Measurements from ENCODE around the gene GAS7. TPM values are rescaled to one million over a fixed set of nuclear protein-coding genes. Genes with fewer than 3 reads are reported as not detected.
A peak's percentile ranks its signal among the peaks of the same experiment; 100 is the strongest.

Gene GAS7
- total RNA-seq, 2 donors from 2014 or later: 8.0 to 20.1 TPM

DNA sequence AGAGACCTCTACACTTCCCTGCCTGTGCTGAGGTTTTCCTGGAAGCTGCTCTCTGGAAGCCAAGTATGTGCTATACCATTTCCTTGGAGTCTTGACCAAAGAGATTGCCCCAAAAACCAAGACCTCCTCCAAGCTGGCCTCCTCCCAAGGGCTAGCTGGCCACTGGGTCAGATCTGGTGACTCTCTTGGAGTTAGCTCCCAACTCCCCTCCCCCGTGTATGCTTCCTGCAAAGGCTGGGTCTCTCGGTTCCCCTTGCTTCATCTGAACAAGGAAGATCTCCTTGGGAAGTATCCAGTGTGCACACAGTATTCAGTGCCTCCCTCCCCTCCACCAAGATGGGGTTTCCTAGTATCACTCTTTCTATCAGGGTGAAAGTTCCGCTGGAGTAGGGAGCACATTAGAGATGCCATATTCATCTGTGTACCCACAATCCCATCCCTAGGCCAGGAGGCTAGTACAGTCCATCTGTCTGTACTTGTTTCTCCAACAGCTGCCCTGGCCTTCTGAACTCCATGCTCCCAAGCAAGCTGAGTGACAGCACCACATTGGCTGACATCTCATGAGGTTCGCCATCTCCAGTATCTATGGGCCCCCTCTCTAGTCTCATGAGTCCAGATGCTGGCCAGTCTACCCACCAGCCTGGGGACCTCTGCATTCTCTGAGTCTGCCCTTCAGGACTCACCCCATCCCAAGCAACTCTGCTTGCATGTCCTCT lies 3.2 kb downstream of the GAS7 start:
- DNase-seq (no peak), ATAC-seq (no peak)

DNA sequence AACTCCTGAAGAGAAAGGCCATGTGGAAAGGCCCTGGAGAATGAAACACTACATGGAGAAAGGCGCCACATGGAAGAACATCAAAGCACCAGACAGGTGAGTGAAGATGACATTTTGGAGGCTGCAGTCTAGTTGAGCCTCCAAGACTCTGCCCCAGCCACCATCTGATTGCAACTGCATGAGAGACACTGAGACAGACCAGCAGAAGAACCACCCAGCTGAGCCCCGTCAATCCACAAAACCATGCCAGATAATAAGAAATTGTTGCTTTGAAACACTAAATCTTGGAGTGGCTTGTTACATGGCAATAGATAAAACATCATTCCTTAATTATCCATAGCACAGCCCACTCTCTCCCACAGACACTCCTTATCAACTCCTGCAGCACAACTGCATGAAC lies 4.8 kb downstream of the GAS7 start:
- intact Hi-C loops (cut with DNase I): no loop called here
- no peak for TF ChIP-seq POLR2A (IDR thresholded peaks at IDR 0.05)
- TF ChIP-seq, protein P1, sequence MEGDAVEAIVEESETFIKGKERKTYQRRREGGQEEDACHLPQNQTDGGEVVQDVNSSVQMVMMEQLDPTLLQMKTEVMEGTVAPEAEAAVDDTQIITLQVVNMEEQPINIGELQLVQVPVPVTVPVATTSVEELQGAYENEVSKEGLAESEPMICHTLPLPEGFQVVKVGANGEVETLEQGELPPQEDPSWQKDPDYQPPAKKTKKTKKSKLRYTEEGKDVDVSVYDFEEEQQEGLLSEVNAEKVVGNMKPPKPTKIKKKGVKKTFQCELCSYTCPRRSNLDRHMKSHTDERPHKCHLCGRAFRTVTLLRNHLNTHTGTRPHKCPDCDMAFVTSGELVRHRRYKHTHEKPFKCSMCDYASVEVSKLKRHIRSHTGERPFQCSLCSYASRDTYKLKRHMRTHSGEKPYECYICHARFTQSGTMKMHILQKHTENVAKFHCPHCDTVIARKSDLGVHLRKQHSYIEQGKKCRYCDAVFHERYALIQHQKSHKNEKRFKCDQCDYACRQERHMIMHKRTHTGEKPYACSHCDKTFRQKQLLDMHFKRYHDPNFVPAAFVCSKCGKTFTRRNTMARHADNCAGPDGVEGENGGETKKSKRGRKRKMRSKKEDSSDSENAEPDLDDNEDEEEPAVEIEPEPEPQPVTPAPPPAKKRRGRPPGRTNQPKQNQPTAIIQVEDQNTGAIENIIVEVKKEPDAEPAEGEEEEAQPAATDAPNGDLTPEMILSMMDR (IDR thresholded peaks at IDR 0.05): no peak
- Histone ChIP-seq H3K27ac (no peak overlapping the region), H3K27me3 (peaks cover 0 to 4% of the 10 kb centered on the region in 2 donors), H3K4me3 (no peak overlapping the region), H3K9me3 (no peaks in the 10 kb centered on the region), H3K4me1 (peaks cover 9% of the 10 kb centered on the region), H3K36me3 (replicated peaks in 1 of 2; ENCODE audit: insufficient read depth in 1 of 2, low read depth in 2 of 2) (no peaks in the 10 kb centered on the region)
- 94 to 100% methylated on average over 2 of the region's 2 CpGs for WGBS, 2 donors
- DNase-seq (no peak), ATAC-seq (no peak)

More for the DNA sequence above, 3.2 kb downstream of the GAS7 start:
- Histone ChIP-seq H3K27ac (no peak overlapping the region), H3K9me3 (no peaks in the 10 kb centered on the region), H3K36me3 (replicated peaks in 1 of 2; ENCODE audit: insufficient read depth in 1 of 2, low read depth in 2 of 2) (no peaks in the 10 kb centered on the region), H3K4me3 (no peak overlapping the region), H3K4me1 (peaks cover 14% of the 10 kb centered on the region), H3K27me3 (peaks cover 0 to 8% of the 10 kb centered on the region in 2 donors)
- TF ChIP-seq, protein P1 (IDR thresholded peaks at IDR 0.05): no peak
- TF ChIP-seq POLR2A (IDR thresholded peaks at IDR 0.05): no peak
- intact Hi-C loops (cut with DNase I): no loop called here
- WGBS, 2 donors: 74 to 77% methylated on average over 4 of the region's 4 CpGs

DNA sequence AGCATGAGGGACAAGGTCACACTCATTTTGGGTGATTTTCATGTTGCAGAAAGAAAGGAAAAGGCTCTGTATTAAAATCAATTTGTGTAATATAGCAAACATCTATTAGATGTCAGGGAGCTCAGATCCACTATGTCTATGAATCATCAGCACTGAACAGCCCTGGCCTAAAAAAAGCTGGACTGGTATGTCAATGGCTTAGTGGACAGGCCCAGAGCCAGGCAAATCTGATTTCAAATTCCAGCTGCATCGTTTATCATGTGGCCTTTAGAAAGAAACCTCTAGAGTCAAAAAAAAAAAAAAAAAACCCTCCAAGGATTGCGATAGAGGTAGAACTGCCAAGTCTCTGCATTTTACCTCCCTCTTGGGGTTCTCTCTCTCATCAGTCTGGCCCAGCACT lies 5.4 kb downstream of the GAS7 start:
- ATAC-seq (peak; percentile 15), DNase-seq (peak in 1 of 4 donors; percentile 28)
- H3K4me1 ChIP-seq: peaks cover 4% of the 10 kb centered on the region
- no peaks in the 10 kb centered on the region for H3K36me3 ChIP-seq (replicated peaks in 1 of 2; ENCODE audit: insufficient read depth in 1 of 2, low read depth in 2 of 2)
- H3K4me3 ChIP-seq: no peak overlapping the region
- H3K9me3 ChIP-seq: no peaks in the 10 kb centered on the region
- peaks cover 0 to 4% of the 10 kb centered on the region in 2 donors for H3K27me3 ChIP-seq
- no peak overlapping the region for H3K27ac ChIP-seq
- intact Hi-C loops (cut with DNase I): no loop called here
- TF ChIP-seq, protein P1 (IDR thresholded peaks at IDR 0.05): no peak
- TF ChIP-seq POLR2A (IDR thresholded peaks at IDR 0.05): no peak
- 55 to 60% methylated on average over 2 of the region's 2 CpGs for WGBS, 2 donors

DNA sequence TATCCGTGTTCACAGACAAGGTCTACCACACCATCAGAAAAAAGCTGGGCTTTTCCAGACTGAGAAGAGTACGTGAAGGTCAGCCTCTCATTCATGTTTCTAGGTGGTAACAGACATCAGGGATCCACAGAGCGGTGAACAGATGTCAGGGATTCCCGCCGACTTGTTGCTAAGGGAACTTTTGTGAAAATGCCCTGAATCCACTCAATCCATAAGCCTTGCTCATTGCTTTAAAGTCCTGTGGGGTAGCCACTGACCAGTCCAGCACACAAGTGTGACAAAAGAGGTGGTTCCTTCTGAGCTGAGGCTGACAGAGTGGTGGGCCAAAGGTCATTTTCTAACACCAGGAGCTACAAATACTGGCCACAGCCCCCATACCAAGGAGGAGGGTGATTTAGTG lies 5.9 kb downstream of the GAS7 start:
- Histone ChIP-seq H3K36me3 (replicated peaks in 1 of 2; ENCODE audit: insufficient read depth in 1 of 2, low read depth in 2 of 2) (no peaks in the 10 kb centered on the region), H3K4me1 (no peaks in the 10 kb centered on the region), H3K27me3 (peaks cover 0 to 3% of the 10 kb centered on the region in 2 donors), H3K4me3 (no peak overlapping the region), H3K27ac (no peak overlapping the region), H3K9me3 (no peaks in the 10 kb centered on the region)
- intact Hi-C loops (cut with DNase I): no loop called here
- TF ChIP-seq POLR2A (IDR thresholded peaks at IDR 0.05): no peak
- TF ChIP-seq, protein P1 (IDR thresholded peaks at IDR 0.05): no peak
- no peak for ATAC-seq
- DNase-seq: no peak
- WGBS, 2 donors: 62 to 73% methylated on average over 5 of the region's 5 CpGs

DNA sequence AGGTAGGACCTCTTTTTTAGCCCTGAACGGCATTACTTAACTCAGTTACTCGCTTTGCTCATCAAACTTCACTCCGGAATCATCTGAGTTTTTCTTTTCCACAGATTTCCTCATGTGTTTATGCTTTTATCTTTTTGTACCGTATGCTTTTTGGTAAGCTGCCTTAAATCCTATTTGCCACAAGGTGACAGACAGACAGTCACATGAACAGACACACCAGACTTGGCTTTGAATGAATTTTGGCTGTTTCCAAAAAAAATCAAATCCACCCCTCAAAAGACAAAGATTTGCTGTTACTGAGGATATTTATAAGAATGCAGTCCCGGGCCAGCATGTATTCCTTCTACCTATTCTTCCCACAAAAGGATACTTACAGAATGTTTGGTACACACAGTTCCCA lies 10.9 kb downstream of the GAS7 start:
- Histone ChIP-seq H3K4me1 (no peaks in the 10 kb centered on the region), H3K27me3 (no peaks in the 10 kb centered on the region), H3K36me3 (replicated peaks in 1 of 2; ENCODE audit: insufficient read depth in 1 of 2, low read depth in 2 of 2) (no peaks in the 10 kb centered on the region), H3K9me3 (no peaks in the 10 kb centered on the region), H3K27ac (no peak overlapping the region), H3K4me3 (no peak overlapping the region)
- intact Hi-C loops (cut with DNase I): no loop called here
- no peak for DNase-seq
- WGBS, 2 donors: 36 to 54% methylated on average over 5 of the region's 5 CpGs
- no peak for TF ChIP-seq POLR2A (IDR thresholded peaks at IDR 0.05)
- TF ChIP-seq, protein P1 (IDR thresholded peaks at IDR 0.05): no peak
- no peak for ATAC-seq
